Body of pancreas (tissue), 4 donors: ENCODE data around the gene STK39.

ENCODE experiments used
- CTCF ChIP-seq, 7 experiments: fragments of 450-650 bp in 4 of 7; fragments of 200-600 bp in 3 of 7; sonication (generic) in 3 of 7; IDR thresholded peaks; one replicate each; pipeline ENCODE4 v1.5.1; 2016 to 2019; ENCODE audit warnings: antibody characterized with exemption in 7 of 7
- POLR2A ChIP-seq, 3 donors: fragments of 450-650 bp; IDR thresholded peaks; one replicate each; pipeline ENCODE4 v1.6.1; 2016; ENCODE audit warnings: antibody characterized with exemption in 3 of 3, mild to moderate bottlenecking in 2 of 3

- TF ChIP-seq CTCF (IDR thresholded peaks at IDR 0.05) (no peak), POLR2A (IDR thresholded peaks at IDR 0.05) (no peak)
Measured at GRCh38 chr2:168149986-168150385, 97.4 kb downstream of the STK39 start.
